Natural killer cell (primary cell): ENCODE results near the gene ABT1. TPM values are rescaled to one million over a fixed set of nuclear protein-coding genes. Genes with fewer than 3 reads are reported as not detected.

Source experiments
- ATAC-seq, 3 donors: fragments of 150-1000 bp in 2 of 3; fragments of 200-7000 bp in 1 of 3; cut with Tn5 transposase; 1 replicate in 1 of 3; 2 replicates in 2 of 3; pipeline ENCODE4 v1.10.0; 2021; ENCODE audit warnings: mild to moderate bottlenecking in 2 of 3, moderate library complexity in 2 of 3
- DNase-seq, 2 donors: peaks; one replicate each; pipeline versions ENCODE4 v3.0.0 to v3.0.0-alpha.2; 2013 to 2021; ENCODE audit warnings: mixed read lengths in 1 of 2
- H3K27ac ChIP-seq: one replicate; pipeline ENCODE4 v1.5.1; 2013; ENCODE audit warnings: mild to moderate bottlenecking, low read length
- H3K27me3 ChIP-seq: one replicate; pipeline ENCODE4 v1.6.1; 2013; ENCODE audit warnings: low read length; ENCODE audit not compliant: control insufficient read depth, insufficient read depth
- H3K36me3 ChIP-seq: one replicate; pipeline ENCODE4 v1.6.1; 2013; ENCODE audit warnings: low read length; ENCODE audit not compliant: control insufficient read depth, insufficient read depth
- H3K4me1 ChIP-seq: one replicate; pipeline ENCODE4 v1.6.1; 2013; ENCODE audit warnings: low read length; ENCODE audit not compliant: control insufficient read depth, insufficient read depth
- H3K4me3 ChIP-seq: one replicate; pipeline ENCODE4 v1.5.1; 2013; ENCODE audit warnings: low read length
- H3K9me3 ChIP-seq: one replicate; pipeline ENCODE4 v1.6.1; 2013; ENCODE audit warnings: low read length; ENCODE audit not compliant: control insufficient read depth, insufficient read depth
- H3K27ac Mint-ChIP-seq, 2 donors: one replicate each; pipeline ENCODE4 v1.8.0; 2022; ENCODE audit warnings: mild to moderate bottlenecking in 2 of 2, mixed read lengths in 2 of 2, moderate library complexity in 1 of 2
- H3K27me3 Mint-ChIP-seq, 2 donors: one replicate each; pipeline ENCODE4 v1.8.0; 2022; ENCODE audit warnings: low read depth in 2 of 2, mixed read lengths in 2 of 2
- H3K36me3 Mint-ChIP-seq: one replicate; pipeline ENCODE4 v1.8.0; 2022; ENCODE audit warnings: mixed read lengths
- H3K4me1 Mint-ChIP-seq, 2 donors: one replicate each; pipeline ENCODE4 v1.8.0; 2022; ENCODE audit warnings: mixed read lengths in 2 of 2
- H3K4me3 Mint-ChIP-seq: one replicate; pipeline ENCODE4 v1.8.0; 2022; ENCODE audit warnings: mild to moderate bottlenecking, moderate library complexity, mixed read lengths
- H3K9me3 Mint-ChIP-seq, 2 donors: one replicate each; pipeline ENCODE4 v1.8.0; 2022; ENCODE audit warnings: mixed read lengths in 2 of 2
- WGBS: methylation state at CpG from one replicate; pipeline ENCODE4 v1.1.7; 2013; ENCODE audit warnings: missing lambda C conversion rate; ENCODE audit not compliant: insufficient coverage; 5-methylcytosine and 5-hydroxymethylcytosine counted together
- intact Hi-C: fragments of 100-400 bp; cut with micrococcal nuclease; formaldehyde crosslinking; loops from one replicate; pipeline ENCODE4 v1.14.2; 2022
- total RNA-seq, 4 donors: library from RNA; stranded (reverse); fragments of 120-200 nt in 1 of 4; gene quantifications; one replicate each; pipeline versions ENCODE4 v1.2.3 to v1.2.4, GENCODE V29; 2013 to 2022
- TF ChIP-seq, protein P1 (sequence below): fragments of 200-600 bp; IDR thresholded peaks from one replicate; pipeline ENCODE4 v1.8.0; 2022; ENCODE audit warnings: antibody characterized with exemption

ABT1 gene
- total RNA-seq, 3 donors from 2014 or later (not counting 1 experiment from before 2014, with no cell fraction given), result 23.9 to 30.7 (median 29.9) TPM

GRCh38 chr6:26624557-26624956 lies 27.8 kb downstream of the ABT1 start:
- Mint-ChIP-seq H3K4me3 (no peak overlapping the region), H3K4me1 (no peaks in the 10 kb centered on the region), H3K27me3 (peaks cover 6 to 24% of the 10 kb centered on the region in 2 donors), H3K9me3 (peaks cover 2 to 3% of the 10 kb centered on the region in 2 donors), H3K27ac (no peak overlapping the region), H3K36me3 (no peaks in the 10 kb centered on the region)
- Histone ChIP-seq H3K4me3 (no peak overlapping the region), H3K9me3 (no peaks in the 10 kb centered on the region), H3K4me1 (no peaks in the 10 kb centered on the region), H3K27ac (no peak overlapping the region), H3K36me3 (no peaks in the 10 kb centered on the region), H3K27me3 (peaks cover 5% of the 10 kb centered on the region)
- intact Hi-C loops, result no loop called here
- WGBS, result 92% methylated on average over 1 of the region's 1 CpG
- no peak for DNase-seq
- ATAC-seq, result no peak
- TF ChIP-seq, protein P1, sequence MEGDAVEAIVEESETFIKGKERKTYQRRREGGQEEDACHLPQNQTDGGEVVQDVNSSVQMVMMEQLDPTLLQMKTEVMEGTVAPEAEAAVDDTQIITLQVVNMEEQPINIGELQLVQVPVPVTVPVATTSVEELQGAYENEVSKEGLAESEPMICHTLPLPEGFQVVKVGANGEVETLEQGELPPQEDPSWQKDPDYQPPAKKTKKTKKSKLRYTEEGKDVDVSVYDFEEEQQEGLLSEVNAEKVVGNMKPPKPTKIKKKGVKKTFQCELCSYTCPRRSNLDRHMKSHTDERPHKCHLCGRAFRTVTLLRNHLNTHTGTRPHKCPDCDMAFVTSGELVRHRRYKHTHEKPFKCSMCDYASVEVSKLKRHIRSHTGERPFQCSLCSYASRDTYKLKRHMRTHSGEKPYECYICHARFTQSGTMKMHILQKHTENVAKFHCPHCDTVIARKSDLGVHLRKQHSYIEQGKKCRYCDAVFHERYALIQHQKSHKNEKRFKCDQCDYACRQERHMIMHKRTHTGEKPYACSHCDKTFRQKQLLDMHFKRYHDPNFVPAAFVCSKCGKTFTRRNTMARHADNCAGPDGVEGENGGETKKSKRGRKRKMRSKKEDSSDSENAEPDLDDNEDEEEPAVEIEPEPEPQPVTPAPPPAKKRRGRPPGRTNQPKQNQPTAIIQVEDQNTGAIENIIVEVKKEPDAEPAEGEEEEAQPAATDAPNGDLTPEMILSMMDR, result no peak

DNA sequence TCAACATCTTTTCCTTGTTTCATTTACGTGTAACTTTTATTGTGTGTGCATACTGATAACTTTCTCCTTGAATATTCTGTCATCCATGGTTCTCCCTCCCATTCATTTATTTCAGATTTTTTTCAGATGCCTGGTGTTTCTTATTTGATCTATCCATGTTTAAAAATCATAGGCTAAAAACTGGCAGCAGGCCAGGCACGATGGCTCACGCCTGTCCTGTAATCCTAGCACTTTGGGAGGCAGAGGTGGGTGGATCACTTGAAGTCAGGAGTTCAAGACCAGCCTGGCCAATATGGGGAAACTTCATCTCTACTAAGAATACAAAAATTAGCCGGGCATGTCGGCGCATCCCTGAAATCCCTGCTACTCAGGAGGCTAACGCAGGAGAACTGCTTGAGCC lies 31.1 kb downstream of the ABT1 start:
- Mint-ChIP-seq H3K4me3 (no peak overlapping the region), H3K4me1 (no peaks in the 10 kb centered on the region), H3K9me3 (peaks cover 2 to 3% of the 10 kb centered on the region in 2 donors), H3K27me3 (peaks cover 3 to 5% of the 10 kb centered on the region in 2 donors), H3K36me3 (no peaks in the 10 kb centered on the region), H3K27ac (no peak overlapping the region)
- H3K4me3 ChIP-seq, result no peak overlapping the region
- no peaks in the 10 kb centered on the region for H3K4me1 ChIP-seq
- H3K36me3 ChIP-seq, result no peaks in the 10 kb centered on the region
- TF ChIP-seq, protein P1, result no peak
- 93% methylated on average over 7 of the region's 7 CpGs for WGBS
- H3K9me3 ChIP-seq, result no peaks in the 10 kb centered on the region
- no peaks in the 10 kb centered on the region for H3K27me3 ChIP-seq
- no peak for ATAC-seq
- intact Hi-C loops, result no loop called here
- no peak overlapping the region for H3K27ac ChIP-seq
- no peak for DNase-seq

DNA sequence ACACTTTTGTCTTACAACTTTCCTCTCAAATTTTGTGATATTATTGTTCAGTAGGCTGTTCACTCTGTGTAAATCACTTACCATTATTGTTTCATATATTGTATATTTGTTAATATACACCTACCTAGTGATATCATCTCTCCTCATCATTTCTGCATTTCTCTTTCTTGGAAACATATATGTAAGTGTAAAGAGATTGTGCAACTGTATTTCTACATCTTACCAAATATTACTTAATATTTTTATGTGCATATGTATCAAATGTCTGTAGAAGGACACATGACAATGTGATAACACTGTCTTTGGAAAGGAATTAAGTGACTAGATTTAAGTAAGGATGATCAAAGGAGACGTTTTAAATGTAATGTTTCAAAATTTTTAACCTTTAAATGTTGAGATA lies 32.6 kb downstream of the ABT1 start:
- DNase-seq (no peak), ATAC-seq (no peak)
- Mint-ChIP-seq H3K36me3 (peaks cover 7% of the 10 kb centered on the region), H3K27me3 (peaks cover 0 to 3% of the 10 kb centered on the region in 2 donors), H3K27ac (no peak overlapping the region), H3K4me1 (no peaks in the 10 kb centered on the region), H3K4me3 (no peak overlapping the region), H3K9me3 (peaks cover 2 to 3% of the 10 kb centered on the region in 2 donors)
- Histone ChIP-seq H3K36me3 (peaks cover 2% of the 10 kb centered on the region), H3K9me3 (no peaks in the 10 kb centered on the region), H3K4me3 (no peak overlapping the region), H3K4me1 (no peaks in the 10 kb centered on the region), H3K27ac (no peak overlapping the region), H3K27me3 (no peaks in the 10 kb centered on the region)
- 89% methylated on average over 1 of the region's 1 CpG for WGBS
- intact Hi-C loops, result no loop called here
- TF ChIP-seq, protein P1, result no peak

DNA sequence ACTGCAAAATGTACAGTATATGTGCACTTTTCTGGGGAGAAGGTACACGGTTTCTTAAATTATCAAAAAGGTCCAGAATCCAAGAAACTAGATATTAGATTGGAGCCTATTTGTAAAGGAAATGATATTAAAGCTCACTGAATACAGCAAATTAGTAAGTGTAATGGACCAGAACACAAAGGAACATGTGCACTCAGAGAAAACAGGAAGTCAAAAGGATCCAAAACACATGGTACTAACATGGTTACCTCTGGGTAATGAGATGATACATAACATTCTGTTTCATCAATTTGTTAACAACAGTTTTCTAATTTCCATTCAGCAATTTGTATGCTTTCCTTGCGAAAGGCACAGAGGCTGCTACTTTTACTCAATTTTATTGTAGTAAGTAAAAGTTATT lies 44.1 kb downstream of the ABT1 start:
- H3K4me3 ChIP-seq, result no peak overlapping the region
- Mint-ChIP-seq H3K9me3 (peaks cover 8 to 20% of the 10 kb centered on the region in 2 donors), H3K27ac (no peak overlapping the region), H3K27me3 (no peaks in the 10 kb centered on the region), H3K4me1 (peaks cover 12 to 20% of the 10 kb centered on the region in 2 donors), H3K36me3 (peaks cover 57% of the 10 kb centered on the region), H3K4me3 (no peak overlapping the region)
- H3K4me1 ChIP-seq, result no peaks in the 10 kb centered on the region
- intact Hi-C loops, result no loop called here
- 100% methylated on average over 1 of the region's 2 CpGs for WGBS
- ATAC-seq (no peak), DNase-seq (no peak)
- no peaks in the 10 kb centered on the region for H3K27me3 ChIP-seq
- peaks cover 13% of the 10 kb centered on the region for H3K9me3 ChIP-seq
- TF ChIP-seq, protein P1, result no peak
- peaks cover 45% of the 10 kb centered on the region for H3K36me3 ChIP-seq
- no peak overlapping the region for H3K27ac ChIP-seq
